HL-60 (cell line): ENCODE data around the gene FEZ2.

Source experiments
- DNase-seq, 2 experiments: peaks; one replicate each; pipeline ENCODE4 v3.0.0-alpha.2; 2010 to 2020; ENCODE audit warnings: low read depth in 1 of 2, low spot score in 1 of 2
- H3K27ac ChIP-seq: fragments of 250-450 bp; sonication (Bioruptor Pico); replicated peaks from 2 replicates; pipeline ENCODE4 v1.5.1; 2020; ENCODE audit warnings: mild to moderate bottlenecking, moderate library complexity
- H3K27me3 ChIP-seq: fragments of 250-450 bp; sonication (Bioruptor Pico); 2 replicates; pipeline ENCODE4 v1.5.1; 2021; ENCODE audit warnings: mild to moderate bottlenecking, moderate library complexity; ENCODE audit not compliant: insufficient read depth, poor library complexity, severe bottlenecking
- H3K4me3 ChIP-seq: replicated peaks from 2 replicates; pipeline ENCODE4 v1.5.1; 2011; ENCODE audit warnings: mild to moderate bottlenecking, control low read depth, low read length; ENCODE audit not compliant: insufficient read depth
- CTCF ChIP-seq: IDR thresholded peaks from one replicate; pipeline ENCODE4 v1.5.1; 2011; ENCODE audit warnings: low read length, control low read depth, inconsistent platforms; ENCODE audit not compliant: insufficient read depth
- GABPA ChIP-seq: IDR thresholded peaks from 2 replicates; pipeline ENCODE4 v1.6.1; 2012; ENCODE audit warnings: low read depth
- POLR2AphosphoS5 ChIP-seq: IDR thresholded peaks from 2 replicates; pipeline ENCODE4 v1.6.1; 2012; ENCODE audit warnings: low read depth
- REST ChIP-seq: IDR thresholded peaks from 2 replicates; pipeline ENCODE4 v1.6.1; 2012; ENCODE audit warnings: low read depth; ENCODE audit not compliant: insufficient replicate concordance
- SPI1 ChIP-seq: IDR thresholded peaks from 2 replicates; pipeline ENCODE4 v1.6.1; 2012; ENCODE audit warnings: low read depth, mild to moderate bottlenecking, borderline replicate concordance

FEZ2 gene

GRCh38 chr2:36562240-36562639 is 35.7 kb downstream of the FEZ2 start:
- no peak for DNase-seq
- TF ChIP-seq POLR2AphosphoS5, result no peak
- no peak for TF ChIP-seq SPI1
- no peak for TF ChIP-seq GABPA
- TF ChIP-seq REST, result no peak
- no peak for TF ChIP-seq CTCF
- Histone ChIP-seq H3K27ac (no peak overlapping the region), H3K4me3 (no peak overlapping the region), H3K27me3 (no peaks in the 10 kb centered on the region)

- no peak for DNase-seq
- Histone ChIP-seq H3K4me3 (no peak overlapping the region), H3K27ac (no peak overlapping the region), H3K27me3 (no peaks in the 10 kb centered on the region)
- no peak for TF ChIP-seq GABPA
- TF ChIP-seq POLR2AphosphoS5, result no peak
- no peak for TF ChIP-seq SPI1
- no peak for TF ChIP-seq CTCF
- TF ChIP-seq REST, result no peak
These were observed 36.6 kb downstream of the FEZ2 start for GRCh38 chr2:36561237-36561944.

- Histone ChIP-seq H3K27me3 (no peaks in the 10 kb centered on the region), H3K4me3 (no peak overlapping the region), H3K27ac (no peak overlapping the region)
- no peak for DNase-seq
- TF ChIP-seq REST (no peak), GABPA (no peak), CTCF (no peak)
These were observed 37.2 kb downstream of the FEZ2 start for GRCh38 chr2:36560726-36561125.
